Measurements from ENCODE around the gene SLC3A2. TPM values are rescaled to one million over a fixed set of nuclear protein-coding genes. Genes with fewer than 3 reads are reported as not detected.

Gene SLC3A2
- total RNA-seq, 1 experiment from 2014 or later, result 619 TPM

DNA sequence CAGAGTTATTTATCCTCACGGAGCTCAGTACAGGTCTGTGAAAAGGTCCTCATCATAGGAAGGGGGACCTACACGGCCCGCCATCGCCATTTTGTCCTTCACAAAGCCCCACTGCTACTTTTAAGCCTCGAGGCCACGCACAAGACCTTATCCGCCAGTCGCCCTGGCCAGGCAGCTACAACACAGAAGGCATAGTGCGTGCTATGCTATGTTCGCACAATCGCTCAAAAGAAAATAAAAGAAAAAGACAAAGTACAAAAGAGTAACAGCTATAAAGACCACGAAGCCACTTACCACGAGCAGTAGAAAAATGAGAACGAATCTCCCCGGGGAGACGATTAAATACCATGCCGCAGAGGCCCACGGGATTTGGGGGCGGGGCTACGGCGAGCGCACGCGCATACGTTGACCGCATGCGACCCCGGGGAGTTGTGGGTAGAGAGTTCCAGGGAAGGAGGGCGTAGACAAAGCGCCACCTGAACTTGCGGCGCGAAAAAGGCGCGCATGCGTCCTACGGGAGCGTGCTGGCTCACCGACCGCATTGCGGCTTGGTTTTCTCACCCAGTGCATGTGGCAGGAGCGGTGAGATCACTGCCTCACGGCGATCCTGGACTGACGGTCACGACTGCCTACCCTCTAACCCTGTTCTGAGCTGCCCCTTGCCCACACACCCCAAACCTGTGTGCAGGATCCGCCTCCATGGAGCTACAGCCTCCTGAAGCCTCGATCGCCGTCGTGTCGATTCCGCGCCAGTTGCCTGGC, 24.9 kb upstream of the SLC3A2 start:
- TF ChIP-seq EZH2 (IDR thresholded peaks at IDR 0.05; ENCODE audit: low read depth), result no peak
- TF ChIP-seq, protein P1, sequence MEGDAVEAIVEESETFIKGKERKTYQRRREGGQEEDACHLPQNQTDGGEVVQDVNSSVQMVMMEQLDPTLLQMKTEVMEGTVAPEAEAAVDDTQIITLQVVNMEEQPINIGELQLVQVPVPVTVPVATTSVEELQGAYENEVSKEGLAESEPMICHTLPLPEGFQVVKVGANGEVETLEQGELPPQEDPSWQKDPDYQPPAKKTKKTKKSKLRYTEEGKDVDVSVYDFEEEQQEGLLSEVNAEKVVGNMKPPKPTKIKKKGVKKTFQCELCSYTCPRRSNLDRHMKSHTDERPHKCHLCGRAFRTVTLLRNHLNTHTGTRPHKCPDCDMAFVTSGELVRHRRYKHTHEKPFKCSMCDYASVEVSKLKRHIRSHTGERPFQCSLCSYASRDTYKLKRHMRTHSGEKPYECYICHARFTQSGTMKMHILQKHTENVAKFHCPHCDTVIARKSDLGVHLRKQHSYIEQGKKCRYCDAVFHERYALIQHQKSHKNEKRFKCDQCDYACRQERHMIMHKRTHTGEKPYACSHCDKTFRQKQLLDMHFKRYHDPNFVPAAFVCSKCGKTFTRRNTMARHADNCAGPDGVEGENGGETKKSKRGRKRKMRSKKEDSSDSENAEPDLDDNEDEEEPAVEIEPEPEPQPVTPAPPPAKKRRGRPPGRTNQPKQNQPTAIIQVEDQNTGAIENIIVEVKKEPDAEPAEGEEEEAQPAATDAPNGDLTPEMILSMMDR (conservative IDR thresholded peaks at IDR 0.05), result no peak
- ChIA-PET CTCF (interaction anchor here (0.6 to 1.0 kb wide), 3 partner anchors 176 to 316 kb away, joined by 4 to 8 read pairs (median 8); partner anchors contain the start of gene GANAB), POLR2A (ENCODE audit: unreplicated experiment) (interaction anchor here (0.6 to 2.7 kb wide), 16 partner anchors 14 to 1064 kb away, joined by 3 to 39 read pairs (median 4); partner anchors contain the start of genes HNRNPUL2, STX5, TAF6L and TMEM179B)
- Histone ChIP-seq H3K4me1 (replicated peaks; ENCODE audit: insufficient read depth) (peaks cover 37% of the 10 kb centered on the region), H3K27me3 (ENCODE audit: insufficient read depth, low read depth) (no peaks in the 10 kb centered on the region), H3K4me2 (peak overlapping the region; percentile 90), H3K79me2 (ENCODE audit: low read depth) (peaks cover 87% of the 10 kb centered on the region), H3K4me3 (peak overlapping the region; percentile 97), H3K9me3 (ENCODE audit: insufficient read depth, low read depth) (no peaks in the 10 kb centered on the region), H2AFZ (peak overlapping the region; percentile 84), H3K36me3 (ENCODE audit: low read depth) (peaks cover 39% of the 10 kb centered on the region), H3K9me2 (ENCODE audit: insufficient read depth) (no peaks in the 10 kb centered on the region), H3K27ac (peak overlapping the region; percentile 85), H4K20me1 (ENCODE audit: insufficient read depth) (peaks cover 40% of the 10 kb centered on the region), H3F3A (ENCODE audit: insufficient read depth, low read depth) (peaks cover 65% of the 10 kb centered on the region)
- peak; percentile 98 to 99 for DNase-seq
- no TSS peak for BruUV-seq (replicated peaks)
- intact Hi-C loops (cut with micrococcal nuclease; ENCODE audit: unreplicated experiment), result loop anchor here (1.0 to 5.0 kb wide), 3 partner anchors 14 to 888 kb away; partner anchors contain the start of genes FTH1 and HNRNPUL2

DNA sequence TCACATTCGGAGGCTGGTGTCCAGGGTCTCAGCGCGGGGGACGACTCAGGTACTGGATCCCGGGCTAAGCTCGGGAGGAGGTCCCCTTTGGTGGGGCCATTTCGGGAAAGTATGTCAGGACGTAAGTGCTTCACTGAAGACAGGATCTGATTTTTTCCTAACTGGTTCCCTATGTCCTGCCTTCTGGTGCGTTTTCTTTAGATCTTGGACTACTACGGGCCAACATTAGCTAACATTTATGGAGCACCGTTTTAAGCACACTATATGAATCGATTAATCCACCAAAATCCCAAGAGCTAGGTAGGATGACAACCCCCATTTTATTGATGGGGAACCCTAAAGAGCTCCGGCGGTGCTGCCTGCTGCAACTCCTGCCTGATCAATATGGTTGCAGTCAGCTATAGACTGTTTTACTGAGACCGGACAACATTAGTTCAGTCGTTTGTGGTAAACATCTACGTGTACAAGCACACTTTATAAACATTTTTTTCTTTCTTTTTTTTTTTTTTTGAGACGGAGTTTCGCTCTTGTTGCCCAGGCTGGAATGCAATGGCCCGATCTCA, 24.3 kb upstream of the SLC3A2 start:
- CTCF ChIA-PET, result no interaction called here
- H3K9me3 ChIP-seq (ENCODE audit: insufficient read depth, low read depth), result no peaks in the 10 kb centered on the region
- POLR2A ChIA-PET (ENCODE audit: unreplicated experiment), result interaction anchor here (0.6 to 2.7 kb wide), 9 partner anchors 15 to 1328 kb away, joined by 4 to 39 read pairs (median 8); partner anchors contain the start of genes STX5, TMEM179B and TUT1
- H3F3A ChIP-seq (ENCODE audit: insufficient read depth, low read depth), result peaks cover 65% of the 10 kb centered on the region
- BruUV-seq (replicated peaks), result TSS peak; percentile 73
- intact Hi-C loops (cut with micrococcal nuclease; ENCODE audit: unreplicated experiment), result loop anchor here (1.0 to 5.0 kb wide), 3 partner anchors 15 to 889 kb away; partner anchors contain the start of genes FTH1 and HNRNPUL2
- peaks cover 36% of the 10 kb centered on the region for H3K4me1 ChIP-seq (replicated peaks; ENCODE audit: insufficient read depth)
- peak overlapping the region; percentile 97 for H3K4me3 ChIP-seq
- no peak for DNase-seq
- H4K20me1 ChIP-seq (ENCODE audit: insufficient read depth), result peaks cover 39% of the 10 kb centered on the region
- peak overlapping the region; percentile 84 for H2AFZ ChIP-seq
- peak overlapping the region; percentile 85 for H3K27ac ChIP-seq
- no peak for TF ChIP-seq EZH2 (IDR thresholded peaks at IDR 0.05; ENCODE audit: low read depth)
- TF ChIP-seq, protein P1 (conservative IDR thresholded peaks at IDR 0.05), result no peak
- peaks cover 93% of the 10 kb centered on the region for H3K79me2 ChIP-seq (ENCODE audit: low read depth)
- H3K9me2 ChIP-seq (ENCODE audit: insufficient read depth), result no peaks in the 10 kb centered on the region
- H3K4me2 ChIP-seq, result peak overlapping the region; percentile 90
- H3K36me3 ChIP-seq (ENCODE audit: low read depth), result peaks cover 39% of the 10 kb centered on the region
- H3K27me3 ChIP-seq (ENCODE audit: insufficient read depth, low read depth), result no peaks in the 10 kb centered on the region

DNA sequence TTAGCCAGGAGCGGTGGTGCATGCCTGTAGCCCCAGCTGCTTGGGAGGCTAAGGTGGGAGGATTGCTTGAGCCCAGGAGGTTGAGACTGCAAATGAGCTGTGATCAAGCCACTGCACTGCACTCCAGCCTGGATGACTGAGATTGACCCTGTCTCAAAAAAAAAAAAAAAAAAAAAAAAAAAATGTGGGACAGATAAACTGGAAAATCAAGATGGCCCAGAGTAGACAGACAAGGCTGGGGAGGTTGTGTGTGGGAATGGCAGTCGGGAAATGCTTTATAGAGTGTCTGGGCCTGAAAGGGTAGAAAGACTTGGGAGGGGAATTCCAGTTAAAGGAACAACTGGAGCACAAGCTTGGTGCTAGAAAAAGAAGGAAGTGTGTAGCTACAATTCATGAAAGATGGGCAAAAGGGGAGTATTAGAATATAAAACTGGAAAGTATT, 23.1 kb upstream of the SLC3A2 start:
- peaks cover 96% of the 10 kb centered on the region for H3K79me2 ChIP-seq (ENCODE audit: low read depth)
- ChIA-PET POLR2A (ENCODE audit: unreplicated experiment) (interaction anchor here (0.6 to 2.7 kb wide), 7 partner anchors 17 to 266 kb away, joined by 3 to 39 read pairs (median 10); partner anchors contain the start of genes C11orf98, CSKMT and ZBTB3), CTCF (interaction anchor here (0.6 to 1.3 kb wide), 4 partner anchors 71 to 1496 kb away, joined by 3 to 18 read pairs (median 5); partner anchors contain the start of genes CYB561A3 and TMEM179B)
- peaks cover 24% of the 10 kb centered on the region for H3K4me1 ChIP-seq (replicated peaks; ENCODE audit: insufficient read depth)
- H2AFZ ChIP-seq, result peak overlapping the region; percentile 7; the same call in 1 of the 2 replicates
- H3K36me3 ChIP-seq (ENCODE audit: low read depth), result peaks cover 30% of the 10 kb centered on the region
- H3K4me3 ChIP-seq, result peak overlapping the region; percentile 97
- peak; percentile 49 to 79 for DNase-seq
- peaks cover 28% of the 10 kb centered on the region for H4K20me1 ChIP-seq (ENCODE audit: insufficient read depth)
- TF ChIP-seq EZH2 (IDR thresholded peaks at IDR 0.05; ENCODE audit: low read depth), result no peak
- TF ChIP-seq, protein P1 (conservative IDR thresholded peaks at IDR 0.05), result no peak
- H3K9me2 ChIP-seq (ENCODE audit: insufficient read depth), result no peaks in the 10 kb centered on the region
- no peaks in the 10 kb centered on the region for H3K9me3 ChIP-seq (ENCODE audit: insufficient read depth, low read depth)
- peak overlapping the region; percentile 90 for H3K4me2 ChIP-seq
- no TSS peak for BruUV-seq (replicated peaks)
- H3F3A ChIP-seq (ENCODE audit: insufficient read depth, low read depth), result peaks cover 64% of the 10 kb centered on the region
- H3K27me3 ChIP-seq (ENCODE audit: insufficient read depth, low read depth), result no peaks in the 10 kb centered on the region
- intact Hi-C loops (cut with micrococcal nuclease; ENCODE audit: unreplicated experiment), result loop anchor here (2.0 to 5.0 kb wide), 2 partner anchors 131 to 890 kb away; partner anchors contain the start of genes FTH1 and HNRNPUL2
- peak overlapping the region; percentile 85 for H3K27ac ChIP-seq
